GM12874 (cell line): ENCODE results near the gene RIN3.

ENCODE experiments used
- CTCF ChIP-seq: IDR thresholded peaks from 2 replicates; pipeline ENCODE4 v1.5.1; 2011; ENCODE audit warnings: low read depth, mild to moderate bottlenecking, control low read depth, low read length, moderate library complexity; ENCODE audit not compliant: insufficient read depth

The RIN3 gene

GRCh38 chr14:92637864-92638263, 124.3 kb downstream of the RIN3 start:
- no peak for TF ChIP-seq CTCF

DNA sequence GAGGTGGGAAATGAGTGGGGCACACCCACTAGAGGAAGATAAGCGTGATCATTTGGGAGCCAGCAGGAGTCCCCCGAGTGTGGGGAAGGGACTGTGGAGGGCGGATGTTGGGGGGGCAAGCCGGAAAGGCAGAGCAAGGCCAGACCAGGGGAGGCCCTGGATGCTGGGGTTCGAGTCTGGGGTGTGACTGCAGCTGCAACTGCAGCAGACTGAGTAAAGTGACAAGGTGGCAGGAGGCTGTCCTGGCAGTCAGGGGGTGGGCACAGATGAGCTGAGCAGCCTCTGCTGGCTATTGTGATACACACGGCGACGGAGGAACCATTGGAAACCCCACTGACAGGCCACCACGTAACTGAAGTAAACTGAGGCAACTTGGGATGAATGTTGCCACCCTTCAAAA, 124.7 kb downstream of the RIN3 start:
- no peak for TF ChIP-seq CTCF

GRCh38 chr14:92638904-92639303, 125.3 kb downstream of the RIN3 start:
- no peak for TF ChIP-seq CTCF

- TF ChIP-seq CTCF = no peak
Observed at GRCh38 chr14:92641306-92641705, 127.7 kb downstream of the RIN3 start.

- no peak for TF ChIP-seq CTCF
Observed at GRCh38 chr14:92644171-92644969, 130.8 kb downstream of the RIN3 start.

DNA sequence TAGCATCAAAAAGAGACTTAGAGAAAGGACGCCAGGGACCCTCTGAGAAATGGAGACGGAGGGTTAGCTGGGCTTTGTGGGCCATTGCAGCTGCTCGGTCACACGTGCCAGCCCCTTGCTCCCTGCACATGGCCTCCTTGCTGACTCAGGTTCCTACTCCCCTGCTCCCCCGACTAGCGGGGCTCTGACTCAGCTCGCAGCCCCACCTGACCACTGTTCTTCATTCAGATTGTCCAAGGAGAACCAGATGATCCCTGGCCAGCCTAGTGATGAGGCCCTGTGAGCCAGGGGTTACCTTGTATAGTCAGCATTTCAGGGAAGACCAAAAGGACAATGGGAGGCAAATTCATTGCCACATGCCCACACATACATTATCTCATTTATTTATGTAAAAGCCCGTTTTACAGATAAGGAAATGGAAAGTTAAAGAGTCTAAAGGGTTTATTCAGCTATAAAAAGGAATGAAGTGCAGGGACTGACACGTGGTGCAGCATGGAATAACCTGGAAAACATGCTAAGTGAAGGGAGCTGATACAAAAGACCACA, 131.5 kb downstream of the RIN3 start:
- no peak for TF ChIP-seq CTCF

GRCh38 chr14:92645841-92646478, 132.4 kb downstream of the RIN3 start:
- TF ChIP-seq CTCF = no peak
